HEK293 (cell line): ENCODE measurements around the gene ARHGAP6.

ENCODE experiments used
- CTCF ChIA-PET: fragments of 350-600 bp; formaldehyde crosslinking; extraction: SDS; loops from one replicate; lab custom pipeline; 2021; ENCODE audit warnings: antibody characterized with exemption; lab: Yijun Ruan, JAX
- POLR2A ChIA-PET: fragments of 300-600 bp; formaldehyde crosslinking; extraction: SDS; loops from one replicate; lab custom pipeline; 2020; ENCODE audit warnings: antibody characterized with exemption, inconsistent platforms; lab: Yijun Ruan, JAX
- H3K27ac ChIP-seq: fragments of 200-500 bp; sonication (Bioruptor generic); 2 replicates; pipeline ENCODE4 v1.5.1; 2014; ENCODE audit warnings: low read depth, low read length, control low read depth, inconsistent platforms; ENCODE audit errors: extremely low read depth
- H3K36me3 ChIP-seq, 2 experiments: fragments of 200-500 bp in 1 of 2; sonication (Bioruptor generic) in 1 of 2; 1 replicate in 1 of 2; 2 replicates in 1 of 2; pipeline ENCODE4 v1.5.1; 2014 to 2017; ENCODE audit warnings: inconsistent platforms in 2 of 2, low read length in 2 of 2; ENCODE audit not compliant: control insufficient read depth in 2 of 2, insufficient read depth in 1 of 2
- H3K4me1 ChIP-seq: fragments of 200-500 bp; sonication (Bioruptor generic); 2 replicates; pipeline ENCODE4 v1.5.1; 2014; ENCODE audit warnings: mild to moderate bottlenecking, low read length, inconsistent platforms; ENCODE audit not compliant: control insufficient read depth, insufficient read depth
- H3K4me3 ChIP-seq: 2 replicates; pipeline ENCODE4 v1.5.1; 2011; ENCODE audit warnings: low read depth, mild to moderate bottlenecking, control low read depth, low read length, moderate library complexity
- H3K9me3 ChIP-seq: fragments of 200-500 bp; sonication (Bioruptor generic); 2 replicates; pipeline ENCODE4 v1.5.1; 2014; ENCODE audit warnings: low read depth, low read length, inconsistent platforms; ENCODE audit not compliant: control insufficient read depth, insufficient read depth
- BCL11B ChIP-seq: fragments of 450-650 bp; formaldehyde crosslinking; IDR thresholded peaks from 2 replicates; pipeline ENCODE4 v1.5.1; 2016; ENCODE audit warnings: low read depth, missing biosample characterization, missing genetic modification characterization
- EGR2 ChIP-seq: fragments of 450-650 bp; formaldehyde crosslinking; IDR thresholded peaks from 2 replicates; pipeline ENCODE4 v1.5.1; 2016; ENCODE audit warnings: low read depth, missing biosample characterization, missing genetic modification characterization
- FEZF1 ChIP-seq: fragments of 450-650 bp; formaldehyde crosslinking; IDR thresholded peaks from 2 replicates; pipeline ENCODE4 v1.5.1; 2016; ENCODE audit warnings: missing biosample characterization, missing genetic modification characterization
- KLF16 ChIP-seq: fragments of 450-650 bp; formaldehyde crosslinking; IDR thresholded peaks from 2 replicates; pipeline ENCODE4 v1.5.1; 2017; ENCODE audit warnings: missing biosample characterization, missing genetic modification characterization
- ZBTB1 ChIP-seq: fragments of 450-650 bp; formaldehyde crosslinking; IDR thresholded peaks from 2 replicates; pipeline ENCODE4 v1.5.1; 2016; ENCODE audit warnings: missing biosample characterization, missing genetic modification characterization
- ZNF221 ChIP-seq: fragments of 450-650 bp; formaldehyde crosslinking; IDR thresholded peaks from 2 replicates; pipeline ENCODE4 v1.5.1; 2017; ENCODE audit warnings: missing biosample characterization, missing genetic modification characterization, borderline replicate concordance
- ZNF23 ChIP-seq: fragments of 450-650 bp; formaldehyde crosslinking; IDR thresholded peaks from 2 replicates; pipeline ENCODE4 v1.5.1; 2016; ENCODE audit warnings: missing biosample characterization, missing genetic modification characterization, borderline replicate concordance
- ZNF266 ChIP-seq: fragments of 450-650 bp; formaldehyde crosslinking; IDR thresholded peaks from 2 replicates; pipeline ENCODE4 v1.5.1; 2016; ENCODE audit warnings: missing biosample characterization, missing genetic modification characterization, low read depth
- ZNF366 ChIP-seq: fragments of 450-650 bp; formaldehyde crosslinking; conservative IDR thresholded peaks from 2 replicates; pipeline ENCODE4 v1.5.1; 2016; ENCODE audit warnings: missing biosample characterization, missing genetic modification characterization
- ZNF404 ChIP-seq: fragments of 450-650 bp; formaldehyde crosslinking; IDR thresholded peaks from 2 replicates; pipeline ENCODE4 v1.5.1; 2017; ENCODE audit warnings: missing biosample characterization, missing genetic modification characterization
- ZNF473 ChIP-seq: fragments of 450-650 bp; formaldehyde crosslinking; IDR thresholded peaks from 2 replicates; pipeline ENCODE4 v1.5.1; 2017; ENCODE audit warnings: missing biosample characterization, missing genetic modification characterization
- ZNF510 ChIP-seq: fragments of 450-650 bp; formaldehyde crosslinking; IDR thresholded peaks from 2 replicates; pipeline ENCODE4 v1.5.1; 2018; ENCODE audit warnings: mild to moderate bottlenecking, missing genetic modification characterization, missing biosample characterization; ENCODE audit not compliant: insufficient replicate concordance
- ZNF514 ChIP-seq: fragments of 450-650 bp; formaldehyde crosslinking; IDR thresholded peaks from 2 replicates; pipeline ENCODE4 v1.5.1; 2016; ENCODE audit warnings: missing biosample characterization, missing genetic modification characterization
- ZNF530 ChIP-seq: fragments of 450-650 bp; formaldehyde crosslinking; IDR thresholded peaks from 2 replicates; pipeline ENCODE4 v1.5.1; 2016; ENCODE audit warnings: low read depth, missing biosample characterization, missing genetic modification characterization
- ZNF561 ChIP-seq: fragments of 450-650 bp; IDR thresholded peaks from 2 replicates; pipeline ENCODE4 v1.5.1; 2018; ENCODE audit warnings: missing biosample characterization, missing genetic modification characterization, borderline replicate concordance
- ZNF664 ChIP-seq: fragments of 450-650 bp; formaldehyde crosslinking; IDR thresholded peaks from 2 replicates; pipeline ENCODE4 v1.5.1; 2016; ENCODE audit warnings: missing biosample characterization, missing genetic modification characterization
- ZNF707 ChIP-seq: fragments of 450-650 bp; formaldehyde crosslinking; IDR thresholded peaks from 2 replicates; pipeline ENCODE4 v1.5.1; 2016; ENCODE audit warnings: missing biosample characterization, missing genetic modification characterization
- ZNF777 ChIP-seq: fragments of 450-650 bp; formaldehyde crosslinking; IDR thresholded peaks from 2 replicates; pipeline ENCODE4 v1.5.1; 2017; ENCODE audit warnings: missing biosample characterization, missing genetic modification characterization, borderline replicate concordance
- ZNF830 ChIP-seq: fragments of 450-650 bp; IDR thresholded peaks from 2 replicates; pipeline ENCODE4 v1.5.0; 2018; ENCODE audit warnings: missing biosample characterization, missing genetic modification characterization, low read depth, mild to moderate bottlenecking, moderate library complexity
- ZSCAN5A ChIP-seq: fragments of 450-650 bp; formaldehyde crosslinking; IDR thresholded peaks from 2 replicates; pipeline ENCODE4 v1.5.1; 2016; ENCODE audit warnings: missing biosample characterization, missing genetic modification characterization

Gene ARHGAP6

GRCh38 chrX:11703855-11704254 lies 38.1 kb upstream of the ARHGAP6 start:
- ChIA-PET CTCF (no interaction called here), POLR2A (no interaction called here)
- Histone ChIP-seq H3K4me3 (no peak overlapping the region), H3K4me1 (no peaks in the 10 kb centered on the region), H3K36me3 (no peaks in the 10 kb centered on the region), H3K27ac (no peak overlapping the region), H3K9me3 (no peaks in the 10 kb centered on the region)
- TF ChIP-seq ZNF404 (no peak), FEZF1 (tag by site-specific recombination) (no peak), ZNF473 (no peak), ZNF266 (tag by site-specific recombination) (no peak)
- TF ChIP-seq, all 188 proteins: peak for 0

- Histone ChIP-seq H3K4me3 (no peak overlapping the region), H3K36me3 (no peaks in the 10 kb centered on the region), H3K9me3 (no peaks in the 10 kb centered on the region), H3K4me1 (no peaks in the 10 kb centered on the region), H3K27ac (no peak overlapping the region)
- ChIA-PET POLR2A (no interaction called here), CTCF (interaction anchor here (0.9 to 1.4 kb wide), 2 partner anchors 22 to 25 kb away, joined by 3 to 4 read pairs; no protein-coding TSS in a partner anchor)
- TF ChIP-seq ZNF561 (no peak), ZNF221 (tag by site-specific recombination) (no peak)
Measured at GRCh38 chrX:11702965-11703631, 37.4 kb upstream of the ARHGAP6 start.

GRCh38 chrX:11702420-11702819 lies 36.7 kb upstream of the ARHGAP6 start:
- no peaks in the 10 kb centered on the region for H3K4me1 ChIP-seq
- no peaks in the 10 kb centered on the region for H3K9me3 ChIP-seq
- TF ChIP-seq KLF16 (tag by site-specific recombination) (no peak), ZNF510 (tag by site-specific recombination) (no peak), ZNF707 (tag by site-specific recombination) (no peak), ZBTB1 (tag by site-specific recombination) (no peak), ZNF777 (tag by site-specific recombination) (no peak), ZNF664 (no peak), ZSCAN5A (tag by site-specific recombination) (no peak), ZNF23 (tag by site-specific recombination) (no peak), ZNF530 (no peak), EGR2 (no peak), ZNF514 (tag by site-specific recombination) (no peak), BCL11B (tag by site-specific recombination) (no peak), ZNF830 (no peak), ZNF366 (tag by site-specific recombination) (no peak)
- no peak overlapping the region for H3K27ac ChIP-seq
- no peaks in the 10 kb centered on the region for H3K36me3 ChIP-seq
- POLR2A ChIA-PET, result no interaction called here
- CTCF ChIA-PET, result interaction anchor here (0.9 to 1.4 kb wide), 2 partner anchors 22 to 25 kb away, joined by 3 to 4 read pairs; no protein-coding TSS in a partner anchor
- H3K4me3 ChIP-seq, result no peak overlapping the region
